Activated T-helper 2 cell treated with anti-CD3 and anti-CD28 coated beads, Interferon-gamma antibody, Interleukin-2, Interleukin-4, amounts not matched to agents 10 μg/mL and 5 μg/mL and 100 μg/mL, durations not matched to agents 14 hours and 24 hours and 36 hours (primary cell): ENCODE measurements around the gene TOLLIP. TPM values are rescaled to one million over a fixed set of nuclear protein-coding genes. Genes with fewer than 3 reads are reported as not detected.
"Not testable (repeated sequence)": the region's sequence is repeated elsewhere in the genome, so short reads cannot be mapped to it uniquely, and the experiment has no call there.

Experiments used
- DNase-seq: peaks from one replicate; pipeline ENCODE4 v3.0.0; 2021; ENCODE audit warnings: low spot score
- H3K27ac Mint-ChIP-seq: one replicate; pipeline ENCODE4 v1.8.0; 2021; ENCODE audit warnings: mixed read lengths
- H3K27me3 Mint-ChIP-seq: one replicate; pipeline ENCODE4 v1.8.0; 2021; ENCODE audit warnings: low read depth, mixed read lengths
- H3K36me3 Mint-ChIP-seq: one replicate; pipeline ENCODE4 v1.8.0; 2021; ENCODE audit warnings: low read depth, mixed read lengths
- H3K4me1 Mint-ChIP-seq: one replicate; pipeline ENCODE4 v1.8.0; 2021; ENCODE audit warnings: low read depth, mixed read lengths
- H3K4me3 Mint-ChIP-seq: one replicate; pipeline ENCODE4 v1.8.0; 2021; ENCODE audit warnings: low read depth, mild to moderate bottlenecking, moderate library complexity, mixed read lengths
- H3K9me3 Mint-ChIP-seq: one replicate; pipeline ENCODE4 v1.8.0; 2021; ENCODE audit warnings: mixed read lengths
- intact Hi-C: fragments of 100-400 bp; cut with micrococcal nuclease; formaldehyde crosslinking; loops from one replicate; pipeline ENCODE4 v1.15.1; 2023
- total RNA-seq: library from RNA; stranded (reverse); gene quantifications from 2 replicates; pipeline ENCODE4 v1.2.3, GENCODE V29; 2022

TOLLIP gene
- total RNA-seq, 1 donor from 2014 or later = 35.0 TPM

GRCh38 chr11:1277936-1278512 is 31.4 kb downstream of the TOLLIP start:
- no peak overlapping the region for H3K4me3 Mint-ChIP-seq
- peaks cover 4% of the 10 kb centered on the region for H3K36me3 Mint-ChIP-seq
- no peak for DNase-seq
- intact Hi-C loops = no loop called here
- H3K9me3 Mint-ChIP-seq = no peaks in the 10 kb centered on the region
- H3K27ac Mint-ChIP-seq = no peak overlapping the region
- H3K27me3 Mint-ChIP-seq = no peaks in the 10 kb centered on the region
- H3K4me1 Mint-ChIP-seq = no peaks in the 10 kb centered on the region

- intact Hi-C loops = no loop called here
- no peaks in the 10 kb centered on the region for H3K27me3 Mint-ChIP-seq
- peaks cover 4% of the 10 kb centered on the region for H3K36me3 Mint-ChIP-seq
- H3K27ac Mint-ChIP-seq = no peak overlapping the region
- no peaks in the 10 kb centered on the region for H3K9me3 Mint-ChIP-seq
- no peak for DNase-seq
- no peak overlapping the region for H3K4me3 Mint-ChIP-seq
- H3K4me1 Mint-ChIP-seq = no peaks in the 10 kb centered on the region
These were observed 32.4 kb downstream of the TOLLIP start for GRCh38 chr11:1276866-1277615.

- DNase-seq = no peak
- intact Hi-C loops = no loop called here
- no peaks in the 10 kb centered on the region for H3K9me3 Mint-ChIP-seq
- no peak overlapping the region for H3K4me3 Mint-ChIP-seq
- H3K36me3 Mint-ChIP-seq = peaks cover 4% of the 10 kb centered on the region
- H3K27ac Mint-ChIP-seq = no peak overlapping the region
- H3K4me1 Mint-ChIP-seq = no peaks in the 10 kb centered on the region
- no peaks in the 10 kb centered on the region for H3K27me3 Mint-ChIP-seq
These were observed 33.2 kb downstream of the TOLLIP start for GRCh38 chr11:1276041-1276790.

- no peaks in the 10 kb centered on the region for H3K4me1 Mint-ChIP-seq
- peaks cover 4% of the 10 kb centered on the region for H3K36me3 Mint-ChIP-seq
- H3K9me3 Mint-ChIP-seq = no peaks in the 10 kb centered on the region
- intact Hi-C loops = no loop called here
- H3K4me3 Mint-ChIP-seq = no peak overlapping the region
- no peaks in the 10 kb centered on the region for H3K27me3 Mint-ChIP-seq
- no peak for DNase-seq
- no peak overlapping the region for H3K27ac Mint-ChIP-seq
These were observed 34.4 kb downstream of the TOLLIP start for GRCh38 chr11:1275021-1275420.

GRCh38 chr11:1274501-1274900 is 34.9 kb downstream of the TOLLIP start:
- no peak for DNase-seq
- no peaks in the 10 kb centered on the region for H3K4me1 Mint-ChIP-seq
- intact Hi-C loops = no loop called here
- H3K36me3 Mint-ChIP-seq = peaks cover 4% of the 10 kb centered on the region
- no peak overlapping the region for H3K27ac Mint-ChIP-seq
- no peak overlapping the region for H3K4me3 Mint-ChIP-seq
- no peaks in the 10 kb centered on the region for H3K27me3 Mint-ChIP-seq
- H3K9me3 Mint-ChIP-seq = no peaks in the 10 kb centered on the region

GRCh38 chr11:1272531-1272930 is 36.9 kb downstream of the TOLLIP start:
- intact Hi-C loops = no loop called here
- H3K4me1 Mint-ChIP-seq = no peaks in the 10 kb centered on the region
- no peak for DNase-seq
- peaks cover 4% of the 10 kb centered on the region for H3K36me3 Mint-ChIP-seq
- no peaks in the 10 kb centered on the region for H3K9me3 Mint-ChIP-seq
- H3K4me3 Mint-ChIP-seq = no peak overlapping the region
- H3K27me3 Mint-ChIP-seq = no peaks in the 10 kb centered on the region
- no peak overlapping the region for H3K27ac Mint-ChIP-seq

GRCh38 chr11:1271927-1272326 is 37.5 kb downstream of the TOLLIP start:
- H3K36me3 Mint-ChIP-seq = peaks cover 4% of the 10 kb centered on the region
- H3K4me1 Mint-ChIP-seq = no peaks in the 10 kb centered on the region
- H3K27me3 Mint-ChIP-seq = no peaks in the 10 kb centered on the region
- no peak for DNase-seq
- no peak overlapping the region for H3K4me3 Mint-ChIP-seq
- intact Hi-C loops = no loop called here
- H3K27ac Mint-ChIP-seq = no peak overlapping the region
- no peaks in the 10 kb centered on the region for H3K9me3 Mint-ChIP-seq

GRCh38 chr11:1271406-1271805 is 38.0 kb downstream of the TOLLIP start:
- DNase-seq = no peak
- Mint-ChIP-seq H3K4me3 (no peak overlapping the region), H3K27ac (no peak overlapping the region), H3K4me1 (no peaks in the 10 kb centered on the region), H3K36me3 (peaks cover under 1% of the 10 kb centered on the region), H3K27me3 (no peaks in the 10 kb centered on the region), H3K9me3 (peaks cover 5% of the 10 kb centered on the region)
- intact Hi-C loops = no loop called here

GRCh38 chr11:1271002-1271401 is 38.4 kb downstream of the TOLLIP start:
- H3K4me1 Mint-ChIP-seq = no peaks in the 10 kb centered on the region
- no peak overlapping the region for H3K27ac Mint-ChIP-seq
- H3K9me3 Mint-ChIP-seq = peaks cover 5% of the 10 kb centered on the region
- intact Hi-C loops = no loop called here
- DNase-seq = no peak
- no peaks in the 10 kb centered on the region for H3K36me3 Mint-ChIP-seq
- no peaks in the 10 kb centered on the region for H3K27me3 Mint-ChIP-seq
- H3K4me3 Mint-ChIP-seq = no peak overlapping the region

- no peaks in the 10 kb centered on the region for H3K4me1 Mint-ChIP-seq
- peaks cover 6% of the 10 kb centered on the region for H3K9me3 Mint-ChIP-seq
- no peak overlapping the region for H3K27ac Mint-ChIP-seq
- intact Hi-C loops = no loop called here
- no peak for DNase-seq
- no peaks in the 10 kb centered on the region for H3K36me3 Mint-ChIP-seq
- H3K27me3 Mint-ChIP-seq = no peaks in the 10 kb centered on the region
- no peak overlapping the region for H3K4me3 Mint-ChIP-seq
These were observed 39.0 kb downstream of the TOLLIP start for GRCh38 chr11:1270476-1270875.

GRCh38 chr11:1269957-1270356 is 39.5 kb downstream of the TOLLIP start:
- Mint-ChIP-seq H3K4me1 (no peaks in the 10 kb centered on the region), H3K27me3 (no peaks in the 10 kb centered on the region), H3K27ac (no peak overlapping the region), H3K36me3 (no peaks in the 10 kb centered on the region), H3K9me3 (peaks cover 11% of the 10 kb centered on the region), H3K4me3 (no peak overlapping the region)
- intact Hi-C loops = no loop called here
- no peak for DNase-seq

GRCh38 chr11:1267441-1268100 is 41.9 kb downstream of the TOLLIP start:
- H3K27me3 Mint-ChIP-seq = no peaks in the 10 kb centered on the region
- no peak overlapping the region for H3K4me3 Mint-ChIP-seq
- H3K27ac Mint-ChIP-seq = no peak overlapping the region
- peaks cover 3% of the 10 kb centered on the region for H3K36me3 Mint-ChIP-seq
- intact Hi-C loops = no loop called here
- H3K9me3 Mint-ChIP-seq = peaks cover 17% of the 10 kb centered on the region
- peaks cover 2% of the 10 kb centered on the region for H3K4me1 Mint-ChIP-seq
- DNase-seq = no peak

GRCh38 chr11:1266976-1267375 is 42.5 kb downstream of the TOLLIP start:
- H3K36me3 Mint-ChIP-seq, H3K4me1 Mint-ChIP-seq, H3K27ac Mint-ChIP-seq, DNase-seq, H3K4me3 Mint-ChIP-seq, H3K27me3 Mint-ChIP-seq, intact Hi-C loops: not testable (repeated sequence)
- peaks cover 17% of the 10 kb centered on the region for H3K9me3 Mint-ChIP-seq
